ENCODE results near the gene NUDT16L1.

Gene NUDT16L1

GRCh38 chr16:4696172-4696904 lies 3.0 kb downstream of the NUDT16L1 start:
- no peak for DNase-seq

GRCh38 chr16:4696905-4697847 lies 3.8 kb downstream of the NUDT16L1 start:
- DNase-seq, result no peak

GRCh38 chr16:4697848-4698291 lies 4.5 kb downstream of the NUDT16L1 start:
- no peak for DNase-seq

- no peak for DNase-seq
Measured at GRCh38 chr16:4698321-4699045, 5.1 kb downstream of the NUDT16L1 start.

GRCh38 chr16:4699046-4699556 lies 5.7 kb downstream of the NUDT16L1 start:
- DNase-seq, result no peak

GRCh38 chr16:4700380-4700996 lies 7.1 kb downstream of the NUDT16L1 start:
- DNase-seq, result peak; percentile 24

GRCh38 chr16:4700997-4701743 lies 7.8 kb downstream of the NUDT16L1 start:
- no peak for DNase-seq

- DNase-seq, result no peak
Measured at GRCh38 chr16:4701791-4702465, 8.6 kb downstream of the NUDT16L1 start.

- no peak for DNase-seq
Measured at GRCh38 chr16:4702466-4702808, 9.1 kb downstream of the NUDT16L1 start.

GRCh38 chr16:4703906-4704305 lies 10.5 kb downstream of the NUDT16L1 start:
- no peak for DNase-seq

- DNase-seq, result no peak
Measured at GRCh38 chr16:4704491-4704890, 11.1 kb downstream of the NUDT16L1 start.

- no peak for DNase-seq
Measured at GRCh38 chr16:4704913-4705312, 11.6 kb downstream of the NUDT16L1 start.

- DNase-seq, result no peak
Measured at GRCh38 chr16:4706871-4707270, 13.5 kb downstream of the NUDT16L1 start.

GRCh38 chr16:4709481-4709880 lies 16.1 kb downstream of the NUDT16L1 start:
- no peak for DNase-seq

GRCh38 chr16:4713663-4714501 lies 20.5 kb downstream of the NUDT16L1 start:
- no peak for DNase-seq

- no peak for DNase-seq
Measured at GRCh38 chr16:4714996-4715395, 21.6 kb downstream of the NUDT16L1 start.

GRCh38 chr16:4718466-4718865 lies 25.1 kb downstream of the NUDT16L1 start:
- no peak for DNase-seq

- DNase-seq, result no peak
Measured at GRCh38 chr16:4723071-4723767, 29.9 kb downstream of the NUDT16L1 start.

- no peak for DNase-seq
Measured at GRCh38 chr16:4724661-4725270, 31.4 kb downstream of the NUDT16L1 start.
